MM.1S (cell line): ENCODE data around the gene FGF4.

Experiments used
- DNase-seq: peaks from one replicate; pipeline ENCODE4 v3.0.0-alpha.2; 2015
- H2AFZ ChIP-seq: fragments of 300-600 bp; sonication (generic); 2 replicates; pipeline ENCODE4 v1.6.0; 2016; ENCODE audit warnings: antibody characterized with exemption, low read length
- H3F3A ChIP-seq: fragments of 300-600 bp; sonication (generic); 2 replicates; pipeline ENCODE4 v1.6.1; 2016; ENCODE audit warnings: mild to moderate bottlenecking, antibody characterized with exemption, low read length, moderate library complexity, mixed read lengths; ENCODE audit not compliant: insufficient read depth
- H3K27ac ChIP-seq: fragments of 300-600 bp; sonication (generic); 2 replicates; pipeline ENCODE4 v1.5.1; 2016; ENCODE audit warnings: mild to moderate bottlenecking, low read length
- H3K27me3 ChIP-seq: fragments of 300-600 bp; sonication (generic); replicated peaks from 2 replicates; pipeline ENCODE4 v1.6.0; 2016; ENCODE audit warnings: low read length; ENCODE audit not compliant: insufficient read depth
- H3K36me3 ChIP-seq: fragments of 300-600 bp; sonication (generic); replicated peaks from 2 replicates; pipeline ENCODE4 v1.6.1; 2016; ENCODE audit warnings: mild to moderate bottlenecking, low read length, mixed read lengths; ENCODE audit not compliant: insufficient read depth
- H3K4me1 ChIP-seq: fragments of 300-600 bp; sonication (generic); 2 replicates; pipeline ENCODE4 v1.6.1; 2016; ENCODE audit warnings: low read length, mixed read lengths
- H3K4me2 ChIP-seq: fragments of 300-600 bp; sonication (generic); 2 replicates; pipeline ENCODE4 v1.6.0; 2016; ENCODE audit warnings: low read depth, low read length
- H3K4me3 ChIP-seq: fragments of 300-600 bp; sonication (generic); 2 replicates; pipeline ENCODE4 v1.5.1; 2016; ENCODE audit warnings: low read length, mixed read lengths
- H3K79me2 ChIP-seq: fragments of 300-600 bp; sonication (generic); 2 replicates; pipeline ENCODE4 v1.6.1; 2016; ENCODE audit warnings: mixed run types, low read length, mixed read lengths
- H3K9ac ChIP-seq: fragments of 300-600 bp; sonication (generic); 2 replicates; pipeline ENCODE4 v1.6.1; 2016; ENCODE audit warnings: low read length, mixed read lengths
- H3K9me2 ChIP-seq: fragments of 300-600 bp; sonication (generic); replicated peaks from 2 replicates; pipeline ENCODE4 v1.6.1; 2016; ENCODE audit warnings: mild to moderate bottlenecking, low read length, mixed read lengths; ENCODE audit not compliant: insufficient read depth
- H3K9me3 ChIP-seq: fragments of 300-600 bp; sonication (generic); replicated peaks from 2 replicates; pipeline ENCODE4 v1.6.1; 2016; ENCODE audit warnings: mild to moderate bottlenecking, low read length, mixed read lengths; ENCODE audit not compliant: insufficient read depth
- H4K20me1 ChIP-seq: fragments of 300-600 bp; sonication (generic); 2 replicates; pipeline ENCODE4 v1.6.1; 2016; ENCODE audit warnings: mild to moderate bottlenecking, low read length, moderate library complexity, mixed read lengths; ENCODE audit not compliant: insufficient read depth
- CTCF ChIP-seq: fragments of 300-600 bp; sonication (generic); IDR thresholded peaks from 2 replicates; pipeline ENCODE4 v1.5.1; 2016; ENCODE audit warnings: antibody characterized with exemption, low read length, mixed read lengths
- EZH2 ChIP-seq: fragments of 300-600 bp; sonication (generic); optimal IDR thresholded peaks from 2 replicates; pipeline ENCODE3; 2017; ENCODE audit warnings: low read depth, mild to moderate bottlenecking, antibody characterized with exemption, low read length, mixed read lengths
- EZH2phosphoT487 ChIP-seq: fragments of 300-600 bp; sonication (generic); IDR thresholded peaks from 2 replicates; pipeline ENCODE4 v1.6.1; 2018; ENCODE audit warnings: antibody characterized with exemption, low read length

FGF4 gene

GRCh38 chr11:69821511-69822040 is 46.4 kb upstream of the FGF4 start:
- H3K36me3 ChIP-seq: no peaks in the 10 kb centered on the region
- no peak overlapping the region for H3K4me2 ChIP-seq
- DNase-seq: no peak
- H2AFZ ChIP-seq: no peak overlapping the region
- TF ChIP-seq CTCF: no peak
- TF ChIP-seq EZH2phosphoT487: no peak
- TF ChIP-seq EZH2: no peak
- H3K79me2 ChIP-seq: no peaks in the 10 kb centered on the region
- H3K9me2 ChIP-seq: no peaks in the 10 kb centered on the region
- no peaks in the 10 kb centered on the region for H3K9me3 ChIP-seq
- H3K4me3 ChIP-seq: no peak overlapping the region
- no peak overlapping the region for H3K9ac ChIP-seq
- no peaks in the 10 kb centered on the region for H3K4me1 ChIP-seq
- no peaks in the 10 kb centered on the region for H4K20me1 ChIP-seq
- H3K27ac ChIP-seq: no peak overlapping the region
- H3F3A ChIP-seq: no peaks in the 10 kb centered on the region
- peaks cover 86% of the 10 kb centered on the region for H3K27me3 ChIP-seq

GRCh38 chr11:69820441-69820840 is 45.3 kb upstream of the FGF4 start:
- Histone ChIP-seq H3K4me1 (no peaks in the 10 kb centered on the region), H3K4me3 (no peak overlapping the region), H3K9me2 (no peaks in the 10 kb centered on the region), H3K79me2 (no peaks in the 10 kb centered on the region), H2AFZ (no peak overlapping the region), H3K9me3 (no peaks in the 10 kb centered on the region), H3K4me2 (no peak overlapping the region), H3K27me3 (peaks cover 86% of the 10 kb centered on the region), H3K36me3 (no peaks in the 10 kb centered on the region), H3K9ac (no peak overlapping the region), H3K27ac (no peak overlapping the region), H3F3A (no peaks in the 10 kb centered on the region), H4K20me1 (no peaks in the 10 kb centered on the region)
- no peak for TF ChIP-seq CTCF
- TF ChIP-seq EZH2: no peak
- TF ChIP-seq EZH2phosphoT487: no peak
- no peak for DNase-seq

GRCh38 chr11:69819541-69820070 is 44.5 kb upstream of the FGF4 start:
- no peak for DNase-seq
- H3K4me3 ChIP-seq: no peak overlapping the region
- peaks cover 80% of the 10 kb centered on the region for H3K27me3 ChIP-seq
- no peaks in the 10 kb centered on the region for H3K79me2 ChIP-seq
- no peak overlapping the region for H3K27ac ChIP-seq
- no peak overlapping the region for H3K9ac ChIP-seq
- no peaks in the 10 kb centered on the region for H3K4me1 ChIP-seq
- TF ChIP-seq EZH2phosphoT487 (no peak), EZH2 (no peak), CTCF (no peak)
- H3F3A ChIP-seq: no peaks in the 10 kb centered on the region
- no peaks in the 10 kb centered on the region for H3K9me2 ChIP-seq
- no peaks in the 10 kb centered on the region for H4K20me1 ChIP-seq
- H3K36me3 ChIP-seq: no peaks in the 10 kb centered on the region
- H3K4me2 ChIP-seq: no peak overlapping the region
- H2AFZ ChIP-seq: no peak overlapping the region
- no peaks in the 10 kb centered on the region for H3K9me3 ChIP-seq
